ENCODE data around the gene PLEKHM3.
A peak's percentile ranks its signal among the peaks of the same experiment; 100 is the strongest.

PLEKHM3 gene

DNA sequence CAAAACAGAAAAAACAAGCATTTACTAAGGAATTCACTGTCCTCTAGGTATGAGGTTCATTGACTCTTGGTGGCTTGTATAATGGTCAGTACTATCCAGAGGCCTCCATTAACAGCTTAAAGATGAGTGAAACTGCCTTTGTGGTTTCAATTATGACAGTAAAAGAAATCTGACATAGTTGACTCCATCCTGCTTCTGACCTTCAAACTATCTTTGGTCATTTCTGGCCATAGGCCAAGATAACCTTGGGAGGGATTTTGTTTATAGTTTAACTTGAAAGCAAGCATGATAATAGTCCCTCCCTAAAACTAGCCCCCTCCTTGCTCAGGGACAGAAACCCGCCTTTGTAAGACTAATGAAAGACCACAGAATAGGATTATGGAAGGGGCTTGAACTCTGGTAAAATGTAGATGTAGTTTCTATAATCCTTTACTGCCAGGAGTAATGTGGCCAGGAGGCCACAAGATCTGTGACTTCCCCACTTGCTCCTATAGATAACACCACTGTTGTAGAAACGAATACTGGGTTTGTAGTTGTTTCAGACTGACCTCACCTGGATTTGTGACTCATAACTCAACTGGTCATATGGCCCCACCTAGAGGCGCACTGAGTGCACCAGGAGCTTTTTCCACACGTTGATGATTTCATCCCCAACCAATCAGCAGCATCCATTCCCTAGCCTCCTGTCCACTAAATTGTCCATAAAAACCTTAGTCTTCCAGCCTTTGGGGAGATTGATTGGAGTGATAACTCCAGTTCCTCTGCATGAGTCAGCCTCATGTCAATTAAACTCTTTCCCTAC lies 8.6 kb upstream of the PLEKHM3 start:
- H3K36me3 ChIP-seq (ENCODE audit: low read length), result no peaks in the 10 kb centered on the region
- no peaks in the 10 kb centered on the region for H3K79me2 ChIP-seq (ENCODE audit: insufficient read depth, low read length)
- no peaks in the 10 kb centered on the region for H3K9me2 ChIP-seq (replicated peaks; ENCODE audit: insufficient read depth, low read length)
- H3K9ac ChIP-seq (ENCODE audit: low read length), result no peak overlapping the region
- no peak overlapping the region for H3K27ac ChIP-seq (ENCODE audit: low read depth, low read length)
- H3K4me3 ChIP-seq (ENCODE audit: insufficient read depth, low read length, poor library complexity, severe bottlenecking), result no peak overlapping the region
- H2AFZ ChIP-seq (ENCODE audit: low read depth, low read length, severe bottlenecking), result no peak overlapping the region
- H3K27me3 ChIP-seq (ENCODE audit: low read length), result no peaks in the 10 kb centered on the region
- H3K9me3 ChIP-seq (ENCODE audit: insufficient read depth, low read length), result no peaks in the 10 kb centered on the region
- no peak for TF ChIP-seq EZH2phosphoT487 (conservative IDR thresholded peaks at IDR 0.05; ENCODE audit: low read length)
- peak; percentile 39 for TF ChIP-seq CTCF (IDR thresholded peaks at IDR 0.05; ENCODE audit: insufficient read depth, low read length, poor library complexity, severe bottlenecking)
- H4K20me1 ChIP-seq (ENCODE audit: low read depth, low read length), result no peaks in the 10 kb centered on the region
- H3F3A ChIP-seq (ENCODE audit: insufficient read depth), result no peaks in the 10 kb centered on the region
- no peak overlapping the region for H3K4me2 ChIP-seq (ENCODE audit: low read depth, low read length, poor library complexity, severe bottlenecking)

DNA sequence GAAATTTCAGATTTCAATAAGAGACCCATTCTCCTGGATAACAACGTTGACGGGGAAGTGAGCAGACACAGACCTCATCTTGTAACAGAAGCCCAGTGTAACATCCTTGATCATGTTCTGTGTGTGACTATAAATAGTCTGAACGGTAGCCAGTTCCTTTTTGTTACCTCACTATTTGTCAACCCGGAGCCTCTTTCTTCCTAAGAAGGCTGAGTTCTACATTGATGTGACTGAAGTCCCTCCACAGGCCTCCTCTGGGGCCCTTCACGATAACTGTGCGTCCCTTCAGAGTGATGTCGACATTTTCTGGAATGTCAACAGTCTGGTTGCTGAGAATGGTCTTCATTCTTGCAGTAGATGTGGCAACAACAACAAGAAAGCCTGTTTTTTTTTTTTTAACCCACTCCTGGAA lies 6.3 kb upstream of the PLEKHM3 start:
- Histone ChIP-seq H3K79me2 (ENCODE audit: insufficient read depth, low read length) (no peaks in the 10 kb centered on the region), H3K4me3 (ENCODE audit: insufficient read depth, low read length, poor library complexity, severe bottlenecking) (no peak overlapping the region), H3F3A (ENCODE audit: insufficient read depth) (no peaks in the 10 kb centered on the region), H3K9me2 (replicated peaks; ENCODE audit: insufficient read depth, low read length) (no peaks in the 10 kb centered on the region), H2AFZ (ENCODE audit: low read depth, low read length, severe bottlenecking) (no peak overlapping the region), H3K9me3 (ENCODE audit: insufficient read depth, low read length) (no peaks in the 10 kb centered on the region), H3K9ac (ENCODE audit: low read length) (no peak overlapping the region), H3K27me3 (ENCODE audit: low read length) (no peaks in the 10 kb centered on the region), H3K27ac (ENCODE audit: low read depth, low read length) (no peak overlapping the region), H3K36me3 (ENCODE audit: low read length) (no peaks in the 10 kb centered on the region), H3K4me2 (ENCODE audit: low read depth, low read length, poor library complexity, severe bottlenecking) (no peak overlapping the region), H4K20me1 (ENCODE audit: low read depth, low read length) (no peaks in the 10 kb centered on the region)
- TF ChIP-seq CTCF (IDR thresholded peaks at IDR 0.05; ENCODE audit: insufficient read depth, low read length, poor library complexity, severe bottlenecking), result no peak
- TF ChIP-seq EZH2phosphoT487 (conservative IDR thresholded peaks at IDR 0.05; ENCODE audit: low read length), result no peak

DNA sequence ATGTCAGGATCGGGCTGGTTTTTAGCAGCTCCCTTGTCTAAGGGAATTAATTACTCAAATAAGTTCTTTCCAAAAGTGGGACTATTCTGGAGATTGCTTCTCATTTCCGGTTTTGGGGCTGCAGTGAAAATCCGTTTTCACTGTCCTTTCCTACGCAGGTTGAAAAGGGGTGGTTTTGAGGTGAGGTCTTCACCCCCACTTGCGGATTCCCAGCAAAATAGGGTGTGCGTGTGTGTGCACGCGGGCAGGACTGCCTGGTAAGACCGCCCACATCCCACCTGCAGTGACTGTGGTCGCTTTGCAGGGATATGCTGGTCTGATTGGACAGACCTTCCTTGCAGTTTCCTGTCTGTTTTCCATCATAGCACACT lies 472 bp upstream of the PLEKHM3 start:
- Histone ChIP-seq H3K79me2 (ENCODE audit: insufficient read depth, low read length) (peaks cover 7% of the 10 kb centered on the region; the same call in 1 of the 2 replicates), H3K9ac (ENCODE audit: low read length) (peak overlapping the region; percentile 75), H3K9me3 (ENCODE audit: insufficient read depth, low read length) (no peaks in the 10 kb centered on the region), H4K20me1 (ENCODE audit: low read depth, low read length) (no peaks in the 10 kb centered on the region), H3K27me3 (ENCODE audit: low read length) (no peaks in the 10 kb centered on the region), H2AFZ (ENCODE audit: low read depth, low read length, severe bottlenecking) (peak overlapping the region; percentile 99), H3K4me3 (ENCODE audit: insufficient read depth, low read length, poor library complexity, severe bottlenecking) (peak overlapping the region; percentile 88), H3K36me3 (ENCODE audit: low read length) (no peaks in the 10 kb centered on the region), H3K4me2 (ENCODE audit: low read depth, low read length, poor library complexity, severe bottlenecking) (peak overlapping the region; percentile 79), H3F3A (ENCODE audit: insufficient read depth) (no peaks in the 10 kb centered on the region), H3K9me2 (replicated peaks; ENCODE audit: insufficient read depth, low read length) (no peaks in the 10 kb centered on the region), H3K27ac (ENCODE audit: low read depth, low read length) (peak overlapping the region; percentile 31; the same call in 1 of the 2 replicates)
- TF ChIP-seq EZH2phosphoT487 (conservative IDR thresholded peaks at IDR 0.05; ENCODE audit: low read length), result no peak
- TF ChIP-seq CTCF (IDR thresholded peaks at IDR 0.05; ENCODE audit: insufficient read depth, low read length, poor library complexity, severe bottlenecking), result no peak
